ENCODE data around the gene TCF3.
"Not testable (repeated sequence)": the region's sequence is repeated elsewhere in the genome, so short reads cannot be mapped to it uniquely, and the experiment has no call there.

TCF3 gene

GRCh38 chr19:1647501-1648458, 4.6 kb downstream of the TCF3 start:
- Histone ChIP-seq H3K9me3 (ENCODE audit: insufficient read depth, low read depth, low read length) (no peaks in the 10 kb centered on the region), H3K27me3 (ENCODE audit: insufficient read depth, low read length) (no peaks in the 10 kb centered on the region), H3K9ac (ENCODE audit: low read depth, low read length) (no peak overlapping the region), H3K4me1 (ENCODE audit: insufficient read depth, low read length) (peaks cover 3% of the 10 kb centered on the region; the same call in 1 of the 2 replicates), H3K4me3 (ENCODE audit: low read length) (no peak overlapping the region), H3K36me3 (ENCODE audit: insufficient read depth, low read depth, low read length) (peaks cover 75% of the 10 kb centered on the region), H3K27ac (ENCODE audit: low read length) (no peak overlapping the region)

DNA sequence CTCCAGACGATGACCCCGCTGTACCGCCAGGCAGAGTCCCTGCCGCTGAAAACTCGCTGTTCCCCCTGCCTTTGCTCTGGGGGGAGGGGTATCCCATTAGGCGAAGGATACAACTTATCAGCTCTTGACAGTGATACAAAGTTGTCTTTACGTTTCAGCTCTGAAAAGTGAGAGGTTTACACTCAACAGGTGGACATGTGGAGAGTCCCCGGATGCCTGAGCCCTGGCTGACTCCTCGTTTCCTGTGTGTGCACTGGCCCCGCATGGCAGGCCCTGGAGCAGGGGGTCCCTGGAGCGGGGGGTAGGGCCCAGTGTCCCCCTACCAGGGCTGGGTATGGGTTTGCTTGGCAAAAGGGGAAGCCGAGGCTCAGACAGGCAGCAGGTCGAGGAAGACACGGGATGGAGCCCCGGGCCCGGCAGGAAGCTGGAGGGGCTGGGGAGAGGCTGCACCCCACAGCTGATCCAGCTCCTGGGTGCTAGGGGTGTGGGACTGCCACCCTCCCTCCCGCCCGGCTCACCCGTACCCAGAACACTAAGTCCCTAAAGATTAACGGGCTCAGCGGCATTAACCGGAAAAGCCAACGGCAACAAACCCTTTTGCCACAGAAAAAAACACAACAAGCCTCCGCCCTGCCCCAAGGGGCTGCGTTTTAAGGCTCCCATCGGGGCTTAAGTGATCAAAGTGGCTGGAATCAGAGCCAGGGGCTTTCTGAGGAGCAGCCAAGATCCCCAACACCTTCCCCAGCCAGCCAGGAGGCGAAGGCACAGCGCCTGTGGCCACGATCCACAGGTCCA, 5.6 kb downstream of the TCF3 start:
- no peak overlapping the region for H3K9ac ChIP-seq (ENCODE audit: low read depth, low read length)
- no peak overlapping the region for H3K27ac ChIP-seq (ENCODE audit: low read length)
- H3K27me3 ChIP-seq (ENCODE audit: insufficient read depth, low read length), result no peaks in the 10 kb centered on the region
- no peaks in the 10 kb centered on the region for H3K9me3 ChIP-seq (ENCODE audit: insufficient read depth, low read depth, low read length)
- no peak overlapping the region for H3K4me3 ChIP-seq (ENCODE audit: low read length)
- peaks cover 3% of the 10 kb centered on the region; the same call in 1 of the 2 replicates for H3K4me1 ChIP-seq (ENCODE audit: insufficient read depth, low read length)
- H3K36me3 ChIP-seq (ENCODE audit: insufficient read depth, low read depth, low read length), result peaks cover 85% of the 10 kb centered on the region

DNA sequence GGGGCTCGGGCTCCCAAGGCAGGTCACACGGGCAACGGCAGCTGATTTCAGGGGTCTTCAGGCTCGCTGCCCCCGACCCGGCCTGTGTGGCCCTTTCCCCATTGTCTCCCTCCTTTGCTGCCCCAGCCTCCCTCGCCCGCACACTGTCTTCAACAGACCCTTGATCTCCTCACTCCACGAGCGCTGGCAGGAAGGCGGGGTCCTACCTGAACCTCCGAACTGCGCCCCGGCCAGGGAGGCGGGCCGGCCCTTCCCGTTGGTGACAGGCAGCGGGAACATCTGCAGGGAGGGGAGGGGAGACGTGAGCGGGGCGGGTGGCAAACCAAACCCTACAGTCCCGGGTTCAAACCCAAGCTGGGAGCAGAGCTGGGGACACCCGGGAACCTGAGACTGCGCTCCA, 6.3 kb downstream of the TCF3 start:
- peaks cover 92% of the 10 kb centered on the region for H3K36me3 ChIP-seq (ENCODE audit: insufficient read depth, low read depth, low read length)
- H3K4me3 ChIP-seq (ENCODE audit: low read length), result no peak overlapping the region
- no peaks in the 10 kb centered on the region for H3K27me3 ChIP-seq (ENCODE audit: insufficient read depth, low read length)
- peaks cover 3% of the 10 kb centered on the region; the same call in 1 of the 2 replicates for H3K4me1 ChIP-seq (ENCODE audit: insufficient read depth, low read length)
- no peak overlapping the region for H3K9ac ChIP-seq (ENCODE audit: low read depth, low read length)
- no peak overlapping the region for H3K27ac ChIP-seq (ENCODE audit: low read length)
- no peaks in the 10 kb centered on the region for H3K9me3 ChIP-seq (ENCODE audit: insufficient read depth, low read depth, low read length)

DNA sequence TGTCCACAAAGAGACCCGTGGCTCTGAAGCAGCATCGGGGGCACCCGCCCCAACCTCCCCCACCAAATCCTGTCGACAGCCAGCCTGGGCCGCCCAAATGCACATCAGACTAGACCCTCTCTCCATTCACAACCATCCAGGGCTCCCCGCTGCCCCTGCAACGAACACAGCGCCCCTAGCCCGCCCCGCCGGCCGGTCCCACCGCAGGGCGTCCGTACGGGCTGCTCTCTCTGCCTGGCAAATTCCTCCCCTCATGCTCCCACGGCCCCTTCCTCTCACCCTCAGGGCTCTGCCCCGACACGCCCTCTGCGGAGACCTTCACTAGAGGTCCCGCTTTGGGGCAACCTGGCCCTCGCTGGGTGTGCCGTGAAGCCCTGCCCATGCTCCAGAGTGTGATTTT, 7.1 kb downstream of the TCF3 start:
- no peak overlapping the region for H3K27ac ChIP-seq (ENCODE audit: low read length)
- no peak overlapping the region for H3K9ac ChIP-seq (ENCODE audit: low read depth, low read length)
- no peaks in the 10 kb centered on the region for H3K27me3 ChIP-seq (ENCODE audit: insufficient read depth, low read length)
- H3K9me3 ChIP-seq (ENCODE audit: insufficient read depth, low read depth, low read length), result no peaks in the 10 kb centered on the region
- H3K4me3 ChIP-seq (ENCODE audit: low read length), result no peak overlapping the region
- peaks cover 97% of the 10 kb centered on the region for H3K36me3 ChIP-seq (ENCODE audit: insufficient read depth, low read depth, low read length)
- peaks cover 2% of the 10 kb centered on the region; the same call in 1 of the 2 replicates for H3K4me1 ChIP-seq (ENCODE audit: insufficient read depth, low read length)

DNA sequence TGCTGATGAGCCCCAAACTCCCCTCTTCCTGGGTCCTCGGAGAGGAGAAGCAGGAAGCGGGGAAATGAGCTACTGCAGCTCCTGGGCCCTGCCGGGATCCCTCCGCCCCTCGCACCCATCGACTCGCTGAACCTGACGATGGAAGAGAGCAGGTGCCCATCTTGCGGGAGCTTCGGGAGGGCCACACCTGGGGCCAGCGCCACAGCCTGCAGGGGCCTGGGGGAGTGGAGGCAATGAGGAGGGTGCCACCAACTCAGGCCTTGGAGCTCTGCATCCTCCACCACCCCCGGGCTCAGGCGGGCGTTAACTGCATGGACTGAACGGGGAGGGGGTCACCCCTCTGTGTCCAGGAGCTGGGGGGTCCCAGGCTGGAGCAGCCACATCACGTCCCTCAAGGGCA, 8.3 kb downstream of the TCF3 start:
- Histone ChIP-seq H3K4me1 (ENCODE audit: insufficient read depth, low read length) (no peaks in the 10 kb centered on the region), H3K9me3 (ENCODE audit: insufficient read depth, low read depth, low read length) (no peaks in the 10 kb centered on the region), H3K36me3 (ENCODE audit: insufficient read depth, low read depth, low read length) (peaks cover 97% of the 10 kb centered on the region)

GRCh38 chr19:1640893-1641448, 11.4 kb downstream of the TCF3 start:
- H3K36me3 ChIP-seq (ENCODE audit: insufficient read depth, low read depth, low read length), result peaks cover 95% of the 10 kb centered on the region
- H3K27ac ChIP-seq (ENCODE audit: low read length); H3K4me3 ChIP-seq (ENCODE audit: low read length); H3K9me3 ChIP-seq (ENCODE audit: insufficient read depth, low read depth, low read length); H3K9ac ChIP-seq (ENCODE audit: low read depth, low read length); H3K4me1 ChIP-seq (ENCODE audit: insufficient read depth, low read length); H3K27me3 ChIP-seq (ENCODE audit: insufficient read depth, low read length): not testable (repeated sequence)

More for the DNA sequence above, 8.3 kb downstream of the TCF3 start:
- no peak overlapping the region for H3K9ac ChIP-seq (ENCODE audit: low read depth, low read length)
- no peaks in the 10 kb centered on the region for H3K27me3 ChIP-seq (ENCODE audit: insufficient read depth, low read length)
- no peak overlapping the region for H3K4me3 ChIP-seq (ENCODE audit: low read length)
- no peak overlapping the region for H3K27ac ChIP-seq (ENCODE audit: low read length)

- H3K27ac ChIP-seq (ENCODE audit: low read length), result no peak overlapping the region
- H3K4me1 ChIP-seq (ENCODE audit: insufficient read depth, low read length), result no peaks in the 10 kb centered on the region
- no peaks in the 10 kb centered on the region for H3K9me3 ChIP-seq (ENCODE audit: insufficient read depth, low read depth, low read length)
- peaks cover 88% of the 10 kb centered on the region for H3K36me3 ChIP-seq (ENCODE audit: insufficient read depth, low read depth, low read length)
- no peak overlapping the region for H3K9ac ChIP-seq (ENCODE audit: low read depth, low read length)
- H3K4me3 ChIP-seq (ENCODE audit: low read length), result no peak overlapping the region
- H3K27me3 ChIP-seq (ENCODE audit: insufficient read depth, low read length), result no peaks in the 10 kb centered on the region
Observed at GRCh38 chr19:1636325-1637236, 15.8 kb downstream of the TCF3 start.

- no peak overlapping the region for H3K27ac ChIP-seq (ENCODE audit: low read length)
- no peak overlapping the region for H3K9ac ChIP-seq (ENCODE audit: low read depth, low read length)
- H3K4me1 ChIP-seq (ENCODE audit: insufficient read depth, low read length), result no peaks in the 10 kb centered on the region
- H3K36me3 ChIP-seq (ENCODE audit: insufficient read depth, low read depth, low read length), result peaks cover 87% of the 10 kb centered on the region
- H3K27me3 ChIP-seq (ENCODE audit: insufficient read depth, low read length), result no peaks in the 10 kb centered on the region
- H3K9me3 ChIP-seq (ENCODE audit: insufficient read depth, low read depth, low read length), result no peaks in the 10 kb centered on the region
- H3K4me3 ChIP-seq (ENCODE audit: low read length), result no peak overlapping the region
Observed at GRCh38 chr19:1634938-1635243, 17.5 kb downstream of the TCF3 start.

DNA sequence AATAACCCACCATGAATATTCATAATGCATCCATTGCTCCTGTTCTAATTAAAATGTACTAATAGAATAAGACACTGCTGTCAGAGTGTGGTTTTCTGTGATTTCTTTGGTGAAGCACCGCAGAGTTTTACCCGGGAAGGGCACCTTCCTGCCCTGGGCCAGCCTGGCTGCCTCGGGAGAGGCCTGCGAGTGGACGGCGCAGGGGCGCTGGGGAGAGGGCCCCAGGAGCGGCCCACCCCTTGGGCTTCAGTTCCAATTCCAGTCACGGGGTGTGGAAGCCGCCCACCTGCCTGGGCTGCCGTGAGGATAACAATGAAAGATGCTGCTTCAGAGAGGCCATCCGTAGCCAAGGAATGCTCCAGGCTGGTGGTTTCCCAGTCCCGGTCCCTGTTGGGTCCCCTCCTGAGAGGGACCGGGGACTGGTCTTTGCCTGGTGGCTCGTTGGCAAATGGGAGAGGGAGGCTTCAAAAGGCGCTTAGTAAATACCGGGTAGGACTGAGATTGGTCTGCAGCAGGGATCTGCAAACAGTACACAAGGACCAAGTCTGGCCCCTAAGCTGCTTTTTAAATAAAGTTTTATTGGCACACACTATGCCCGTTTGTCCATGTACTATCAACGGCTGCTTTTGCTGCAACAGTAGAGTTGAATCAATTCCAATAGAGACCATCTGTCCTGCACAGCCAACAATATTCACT, 18.0 kb downstream of the TCF3 start:
- Histone ChIP-seq H3K9me3 (ENCODE audit: insufficient read depth, low read depth, low read length) (no peaks in the 10 kb centered on the region), H3K27me3 (ENCODE audit: insufficient read depth, low read length) (no peaks in the 10 kb centered on the region), H3K36me3 (ENCODE audit: insufficient read depth, low read depth, low read length) (peaks cover 82% of the 10 kb centered on the region), H3K4me1 (ENCODE audit: insufficient read depth, low read length) (no peaks in the 10 kb centered on the region), H3K9ac (ENCODE audit: low read depth, low read length) (no peak overlapping the region), H3K27ac (ENCODE audit: low read length) (no peak overlapping the region), H3K4me3 (ENCODE audit: low read length) (no peak overlapping the region)

- Histone ChIP-seq H3K9ac (ENCODE audit: low read depth, low read length) (no peak overlapping the region), H3K27ac (ENCODE audit: low read length) (no peak overlapping the region), H3K9me3 (ENCODE audit: insufficient read depth, low read depth, low read length) (no peaks in the 10 kb centered on the region), H3K4me3 (ENCODE audit: low read length) (no peak overlapping the region), H3K36me3 (ENCODE audit: insufficient read depth, low read depth, low read length) (peaks cover 72% of the 10 kb centered on the region), H3K4me1 (ENCODE audit: insufficient read depth, low read length) (no peaks in the 10 kb centered on the region), H3K27me3 (ENCODE audit: insufficient read depth, low read length) (no peaks in the 10 kb centered on the region)
Observed at GRCh38 chr19:1633269-1633826, 19.1 kb downstream of the TCF3 start.

All from iPS-20b (cell line).